ENCODE results near the gene IRAK2.

DNA sequence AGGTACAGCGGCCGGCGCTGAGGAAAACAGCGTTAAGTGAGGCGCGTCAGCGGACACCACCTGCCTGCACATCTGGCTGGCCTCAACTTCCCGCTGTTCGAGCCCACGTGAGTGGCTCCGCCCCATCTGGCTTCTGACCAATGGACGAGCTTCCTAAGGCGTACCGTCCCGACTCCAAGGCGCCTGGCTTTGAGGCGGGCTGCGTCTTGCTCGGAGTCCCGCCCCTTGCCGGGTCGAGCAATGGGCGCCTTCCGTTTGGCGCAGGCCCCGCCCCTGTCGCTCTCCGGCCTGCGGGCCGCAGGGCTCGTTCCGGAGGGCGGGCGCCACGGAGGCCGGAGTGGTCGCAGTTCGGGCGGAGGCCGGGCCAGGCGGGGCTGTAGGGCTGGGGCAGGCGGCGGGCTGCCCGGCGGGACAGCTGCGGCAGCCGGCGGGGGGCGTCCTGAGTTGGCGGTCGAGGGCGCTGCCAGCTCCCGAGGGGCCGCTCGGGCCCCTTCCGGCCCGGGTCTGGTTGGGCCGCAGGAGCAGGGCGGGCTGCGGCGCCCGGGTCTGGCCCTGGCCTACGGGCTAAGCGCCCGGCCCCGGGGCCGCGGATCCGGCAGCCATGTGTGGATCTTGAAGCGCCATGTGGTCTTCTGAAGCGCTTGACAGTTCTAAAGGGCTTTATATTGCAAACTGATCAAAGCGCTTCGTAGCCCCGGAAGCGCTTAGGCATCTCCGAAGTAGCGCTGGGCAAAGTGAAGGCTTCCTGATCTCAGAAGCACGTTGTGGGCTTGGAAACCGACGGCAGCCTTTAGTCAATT is 83.7 kb downstream of the IRAK2 start, which contains the start of gene TATDN2:
- TF ChIP-seq, protein P1, sequence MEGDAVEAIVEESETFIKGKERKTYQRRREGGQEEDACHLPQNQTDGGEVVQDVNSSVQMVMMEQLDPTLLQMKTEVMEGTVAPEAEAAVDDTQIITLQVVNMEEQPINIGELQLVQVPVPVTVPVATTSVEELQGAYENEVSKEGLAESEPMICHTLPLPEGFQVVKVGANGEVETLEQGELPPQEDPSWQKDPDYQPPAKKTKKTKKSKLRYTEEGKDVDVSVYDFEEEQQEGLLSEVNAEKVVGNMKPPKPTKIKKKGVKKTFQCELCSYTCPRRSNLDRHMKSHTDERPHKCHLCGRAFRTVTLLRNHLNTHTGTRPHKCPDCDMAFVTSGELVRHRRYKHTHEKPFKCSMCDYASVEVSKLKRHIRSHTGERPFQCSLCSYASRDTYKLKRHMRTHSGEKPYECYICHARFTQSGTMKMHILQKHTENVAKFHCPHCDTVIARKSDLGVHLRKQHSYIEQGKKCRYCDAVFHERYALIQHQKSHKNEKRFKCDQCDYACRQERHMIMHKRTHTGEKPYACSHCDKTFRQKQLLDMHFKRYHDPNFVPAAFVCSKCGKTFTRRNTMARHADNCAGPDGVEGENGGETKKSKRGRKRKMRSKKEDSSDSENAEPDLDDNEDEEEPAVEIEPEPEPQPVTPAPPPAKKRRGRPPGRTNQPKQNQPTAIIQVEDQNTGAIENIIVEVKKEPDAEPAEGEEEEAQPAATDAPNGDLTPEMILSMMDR (conservative IDR thresholded peaks at IDR 0.05; ENCODE audit: low read depth, low read length) = no peak
- no peak for TF ChIP-seq EZH2 (IDR thresholded peaks at IDR 0.05; ENCODE audit: borderline replicate concordance, low read depth, low read length, poor library complexity, severe bottlenecking)
